Measurements from ENCODE around the gene MYCBPAP.

MYCBPAP gene

GRCh38 chr17:50467114-50467854, 41.0 kb upstream of the MYCBPAP start:
- no peak for TF ChIP-seq CTCF (IDR thresholded peaks at IDR 0.05; ENCODE audit: insufficient read depth, low read depth, low read length, missing control alignments)
- no peak overlapping the region for H3K4me3 ChIP-seq (ENCODE audit: low read length)

GRCh38 chr17:50467855-50468303, 40.4 kb upstream of the MYCBPAP start:
- no peak overlapping the region for H3K4me3 ChIP-seq (ENCODE audit: low read length)
- no peak for TF ChIP-seq CTCF (IDR thresholded peaks at IDR 0.05; ENCODE audit: insufficient read depth, low read depth, low read length, missing control alignments)
- DNase-seq (ENCODE audit: low read depth): no peak

More at GRCh38 chr17:50467114-50467854, 41.0 kb upstream of the MYCBPAP start:
- DNase-seq (ENCODE audit: low read depth): no peak

- no peak for DNase-seq (ENCODE audit: low read depth)
- no peak for TF ChIP-seq CTCF (IDR thresholded peaks at IDR 0.05; ENCODE audit: insufficient read depth, low read depth, low read length, missing control alignments)
- no peak within 1 kb of the TSS for H3K4me3 ChIP-seq (ENCODE audit: low read length)
Observed at GRCh38 chr17:50468304-50469207, 39.7 kb upstream of the MYCBPAP start, which contains the start of gene CHAD. Gene CHAD, minus strand, starts transcription at chr17:50468880. Its CDS starts 67 bp downstream, at chr17:50468813.

- no peak overlapping the region for H3K4me3 ChIP-seq (ENCODE audit: low read length)
- TF ChIP-seq CTCF (IDR thresholded peaks at IDR 0.05; ENCODE audit: insufficient read depth, low read depth, low read length, missing control alignments): no peak
- DNase-seq (ENCODE audit: low read depth): no peak
Observed at GRCh38 chr17:50469208-50469605, 39.0 kb upstream of the MYCBPAP start.

GRCh38 chr17:50469671-50470305, 38.5 kb upstream of the MYCBPAP start:
- no peak overlapping the region for H3K4me3 ChIP-seq (ENCODE audit: low read length)
- TF ChIP-seq CTCF (IDR thresholded peaks at IDR 0.05; ENCODE audit: insufficient read depth, low read depth, low read length, missing control alignments): no peak
- no peak for DNase-seq (ENCODE audit: low read depth)

GRCh38 chr17:50470426-50470825, 37.8 kb upstream of the MYCBPAP start:
- DNase-seq (ENCODE audit: low read depth): no peak
- no peak overlapping the region for H3K4me3 ChIP-seq (ENCODE audit: low read length)
- TF ChIP-seq CTCF (IDR thresholded peaks at IDR 0.05; ENCODE audit: insufficient read depth, low read depth, low read length, missing control alignments): no peak
